Parietal lobe (tissue), 1 donor: ENCODE results near the gene LCORL. TPM values are rescaled to one million over a fixed set of nuclear protein-coding genes. Genes with fewer than 3 reads are reported as not detected.

Source experiments
- total RNA-seq: library from RNA; depleted of rRNA; stranded (reverse); fragments of >200 nt; gene quantifications from one replicate; pipeline ENCODE4 v1.2.3, GENCODE V29; 2014

Gene LCORL
- 87.3 TPM for total RNA-seq

GRCh38 chr4:18021720-18022571, at the start of gene LCORL:
Gene LCORL (minus strand): TSS chr4:18021755. CDS start chr4:18021751, 4 bp downstream.

DNA sequence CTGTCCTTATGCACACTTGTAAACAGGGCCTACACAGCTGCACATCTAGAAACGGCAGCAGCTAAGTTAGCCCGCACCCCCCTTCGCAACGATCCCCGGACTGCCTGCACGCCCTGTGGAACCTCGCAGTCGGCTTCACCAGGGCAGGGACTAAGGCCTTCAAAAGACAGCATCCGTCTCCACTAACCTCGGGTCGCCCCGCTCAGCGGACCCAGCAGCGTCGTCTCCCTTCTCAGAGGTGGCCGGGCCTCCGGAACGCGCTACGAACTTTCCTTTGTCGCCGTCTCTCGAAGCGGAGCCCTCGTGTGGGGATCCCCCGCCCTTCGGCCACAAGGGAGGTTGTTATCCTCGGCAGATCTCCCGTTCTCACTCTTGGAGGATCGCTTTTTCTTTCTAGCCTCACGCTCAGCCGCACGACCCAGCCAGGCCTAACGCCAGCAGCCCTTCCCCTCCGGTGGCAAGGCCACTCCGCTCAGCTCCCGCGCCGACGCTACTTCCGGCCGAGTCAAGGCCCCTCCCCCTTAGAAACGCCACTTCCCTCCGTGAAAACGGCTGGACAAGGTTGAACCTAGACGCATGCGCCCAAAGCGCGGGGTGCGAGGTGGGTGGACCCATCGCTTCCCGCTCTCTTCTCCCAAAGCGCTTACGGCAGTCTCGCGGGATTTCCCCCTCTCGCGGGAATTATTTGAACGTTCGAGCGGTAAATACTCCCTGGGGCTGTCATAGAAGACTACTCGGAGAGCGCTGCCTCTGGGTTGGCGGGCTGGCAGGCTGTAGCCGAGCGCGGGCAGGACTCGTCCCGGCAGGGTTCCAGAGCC, 211.1 kb downstream of the LCORL start, which contains the start of the genes DCAF16 and NCAPG:
DCAF16 (minus strand) TSS at position 498 of the 818 bp plus-strand sequence. CDS start 6,616 bp downstream, outside the sequence.
NCAPG (plus strand) TSS at position 720 of the 818 bp plus-strand sequence. CDS start 99 bp downstream, outside the sequence.

Other genes with a start within 250 kb of the LCORL start
- gene FAM184B, start 240.1 kb downstream of the LCORL start, total RNA-seq, result 3.1 TPM
- 51.6 TPM for gene DCAF16, start 211.0 kb downstream of the LCORL start, total RNA-seq
- gene NCAPG, start 210.8 kb downstream of the LCORL start, total RNA-seq, result 13.8 TPM